Muscle of leg (tissue), 11 donors: ENCODE results near the gene ATAD3B. TPM values are rescaled to one million over a fixed set of nuclear protein-coding genes. Genes with fewer than 3 reads are reported as not detected.
A peak's percentile ranks its signal among the peaks of the same experiment; 100 is the strongest.

Source experiments
- DNase-seq: peaks from one replicate; pipeline ENCODE4 v3.0.0; 2013
- H3K27ac ChIP-seq: one replicate; pipeline ENCODE4 v1.5.1; 2013; ENCODE audit warnings: mild to moderate bottlenecking, low read length, control low read depth
- H3K27me3 ChIP-seq: one replicate; pipeline ENCODE4 v1.6.1; 2013; ENCODE audit warnings: low read length; ENCODE audit not compliant: control insufficient read depth, insufficient read depth
- H3K36me3 ChIP-seq: one replicate; pipeline ENCODE4 v1.6.1; 2013; ENCODE audit warnings: low read length; ENCODE audit not compliant: control insufficient read depth, insufficient read depth
- H3K4me1 ChIP-seq: one replicate; pipeline ENCODE4 v1.6.1; 2013; ENCODE audit warnings: low read length; ENCODE audit not compliant: control insufficient read depth, insufficient read depth
- H3K4me3 ChIP-seq: one replicate; pipeline ENCODE4 v1.5.1; 2013; ENCODE audit warnings: low read length, control low read depth
- H3K9me3 ChIP-seq: replicated peaks from 2 replicates; pipeline ENCODE4 v1.6.1; 2013; ENCODE audit warnings: low read depth, low read length; ENCODE audit not compliant: control insufficient read depth
- WGBS: methylation state at CpG from one replicate; pipeline ENCODE4 v1.1.5; 2013; ENCODE audit warnings: missing lambda C conversion rate; ENCODE audit not compliant: insufficient coverage; 5-methylcytosine and 5-hydroxymethylcytosine counted together
- polyA plus RNA-seq, 8 donors: library from polyadenylated mRNA; unstranded; fragments of 120-200 nt; gene quantifications; one replicate each; pipeline versions ENCODE4 v1.2.1 to v1.2.3, GENCODE V29; 2013; ENCODE audit warnings: inconsistent platforms in 1 of 8, low replicate concordance in 1 of 8; ENCODE audit not compliant: insufficient read length in 8 of 8, insufficient read depth in 1 of 8
- total RNA-seq: library from RNA; stranded (reverse); fragments of 120-200 nt; gene quantifications from one replicate; pipeline ENCODE4 v1.2.4, GENCODE V29; 2013

ATAD3B gene
- total and polyA plus RNA-seq, 9 donors, result 9.6 to 16.5 (median 13.9) TPM

DNA sequence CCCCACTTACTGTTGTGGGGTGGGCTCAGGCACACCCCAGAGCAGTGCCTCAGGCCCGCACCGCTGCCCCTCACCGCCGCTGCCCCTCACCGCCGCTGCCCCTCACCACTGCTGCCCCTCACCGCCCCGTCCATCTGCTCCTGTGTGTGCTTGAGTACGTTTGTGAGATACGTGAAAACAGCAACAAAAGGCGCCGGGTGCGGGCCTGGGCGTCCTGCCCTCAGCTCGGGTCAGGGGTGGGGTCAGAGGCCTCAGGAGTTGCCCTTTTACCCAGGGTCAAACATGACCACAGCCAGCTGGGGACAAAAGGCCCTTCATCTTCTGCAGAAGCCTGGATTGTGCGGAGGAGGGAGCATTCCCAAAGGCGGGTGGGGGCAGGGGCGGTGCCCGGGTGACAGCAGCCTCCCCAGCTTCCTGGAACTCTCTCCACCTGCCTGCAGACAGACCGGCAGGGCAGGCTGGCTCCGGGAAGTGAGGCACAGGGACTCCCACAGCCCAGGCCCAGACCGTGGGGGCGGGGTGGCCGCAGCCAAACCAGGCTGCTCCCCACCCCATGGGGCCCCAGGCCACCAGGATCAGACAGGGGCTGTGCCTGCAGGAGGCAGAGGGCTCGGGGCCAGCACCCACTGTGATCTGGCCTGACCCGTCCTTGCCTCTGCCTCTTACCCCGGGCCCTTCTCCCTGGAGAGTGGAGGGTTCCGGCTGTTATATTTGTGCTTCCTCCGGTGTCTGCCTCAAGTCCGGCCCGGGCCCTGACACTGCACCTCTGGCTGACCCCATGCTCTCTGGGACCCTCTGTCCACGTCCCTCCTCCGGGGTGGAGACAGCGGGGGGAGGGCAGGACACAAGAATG, 38.4 kb upstream of the ATAD3B start:
- H3K9me3 ChIP-seq, result no peaks in the 10 kb centered on the region
- H3K36me3 ChIP-seq, result peaks cover 12% of the 10 kb centered on the region
- 42% methylated on average over 28 of the region's 34 CpGs for WGBS
- peaks cover 92% of the 10 kb centered on the region for H3K4me1 ChIP-seq
- peak overlapping the region; percentile 13 for H3K4me3 ChIP-seq
- H3K27me3 ChIP-seq, result peaks cover 2% of the 10 kb centered on the region
- H3K27ac ChIP-seq, result peak overlapping the region; percentile 98
- peak; percentile 76 for DNase-seq

- Histone ChIP-seq H3K4me3 (peak overlapping the region; percentile 13), H3K27me3 (peaks cover 2% of the 10 kb centered on the region), H3K4me1 (peaks cover 95% of the 10 kb centered on the region), H3K36me3 (peaks cover 13% of the 10 kb centered on the region), H3K9me3 (no peaks in the 10 kb centered on the region), H3K27ac (peak overlapping the region; percentile 98)
- DNase-seq, result peak; percentile 92
- 6% methylated on average over 7 of the region's 12 CpGs for WGBS
These were observed 37.8 kb upstream of the ATAD3B start for GRCh38 chr1:1433804-1434130.

DNA sequence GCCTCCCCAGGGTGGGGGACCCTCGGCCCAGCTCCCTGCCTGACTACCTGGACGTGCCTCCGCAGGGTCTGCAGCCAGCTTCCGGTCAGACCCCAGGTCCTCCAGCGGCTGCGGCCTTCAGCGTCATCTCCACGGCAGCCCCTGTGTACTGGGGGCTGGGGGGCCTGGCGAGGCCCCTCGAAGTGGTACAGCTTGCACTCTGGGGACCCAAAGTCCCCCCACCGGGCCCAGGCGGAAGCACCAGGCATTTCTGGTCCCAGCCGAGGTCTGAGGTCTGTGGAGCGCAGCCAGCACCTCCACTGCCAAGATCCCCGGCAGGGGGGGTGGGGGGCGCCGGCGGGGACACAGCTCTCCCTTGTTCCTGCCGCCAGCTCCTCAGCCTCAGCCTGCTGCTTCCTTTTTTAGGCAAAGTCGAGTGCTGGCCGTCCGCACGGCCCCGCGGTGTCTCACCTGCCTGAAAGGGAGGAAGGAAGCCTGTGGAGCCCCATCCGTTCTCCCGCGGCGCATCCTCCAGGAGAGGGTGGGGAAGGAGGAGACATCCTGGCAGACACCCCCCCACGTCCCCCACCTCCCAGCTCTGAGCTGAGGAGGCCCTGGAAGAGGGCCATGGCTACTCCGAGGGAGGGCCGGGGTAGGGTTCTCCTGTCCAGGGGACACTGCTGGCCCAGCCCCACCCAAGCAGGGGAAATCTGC, 37.3 kb upstream of the ATAD3B start:
- Histone ChIP-seq H3K4me1 (peaks cover 94% of the 10 kb centered on the region), H3K27me3 (peaks cover 2% of the 10 kb centered on the region), H3K4me3 (peak overlapping the region; percentile 36), H3K9me3 (no peaks in the 10 kb centered on the region), H3K27ac (peak overlapping the region; percentile 98), H3K36me3 (peaks cover 16% of the 10 kb centered on the region)
- DNase-seq, result peak; percentile 78
- 4% methylated on average over 22 of the region's 32 CpGs for WGBS

- H3K4me1 ChIP-seq, result peaks cover 89% of the 10 kb centered on the region
- WGBS, result 66% methylated on average over 3 of the region's 4 CpGs
- peak overlapping the region; percentile 98 for H3K27ac ChIP-seq
These were observed 36.8 kb upstream of the ATAD3B start for GRCh38 chr1:1434824-1435105.

GRCh38 chr1:1435106-1435903, 36.3 kb upstream of the ATAD3B start, which contains the start of gene VWA1:
Gene VWA1 (plus strand): TSS chr1:1435690. CDS start chr1:1435749, 59 bp downstream.
- Histone ChIP-seq H3K27ac (peak within 1 kb of the TSS; percentile 98), H3K9me3 (no peaks in the 10 kb centered on the region), H3K36me3 (peaks cover 21% of the 10 kb centered on the region), H3K4me1 (peaks cover 87% of the 10 kb centered on the region), H3K4me3 (peak within 1 kb of the TSS; percentile 61), H3K27me3 (peaks cover 2% of the 10 kb centered on the region)
- DNase-seq, result peak; percentile 88
- WGBS, result 7% methylated on average over 87 of the region's 89 CpGs

More at GRCh38 chr1:1434824-1435105, 36.8 kb upstream of the ATAD3B start:
- Histone ChIP-seq H3K9me3 (no peaks in the 10 kb centered on the region), H3K36me3 (peaks cover 16% of the 10 kb centered on the region), H3K27me3 (peaks cover 2% of the 10 kb centered on the region), H3K4me3 (peak overlapping the region; percentile 36)
- no peak for DNase-seq

GRCh38 chr1:1435911-1436629, 35.5 kb upstream of the ATAD3B start:
- H3K27me3 ChIP-seq, result peaks cover 2% of the 10 kb centered on the region
- H3K9me3 ChIP-seq, result no peaks in the 10 kb centered on the region
- H3K27ac ChIP-seq, result peak overlapping the region; percentile 20
- H3K4me3 ChIP-seq, result peak overlapping the region; percentile 61
- H3K36me3 ChIP-seq, result peaks cover 22% of the 10 kb centered on the region
- peaks cover 87% of the 10 kb centered on the region for H3K4me1 ChIP-seq
- 12% methylated on average over 33 of the region's 40 CpGs for WGBS
- DNase-seq, result no peak

DNA sequence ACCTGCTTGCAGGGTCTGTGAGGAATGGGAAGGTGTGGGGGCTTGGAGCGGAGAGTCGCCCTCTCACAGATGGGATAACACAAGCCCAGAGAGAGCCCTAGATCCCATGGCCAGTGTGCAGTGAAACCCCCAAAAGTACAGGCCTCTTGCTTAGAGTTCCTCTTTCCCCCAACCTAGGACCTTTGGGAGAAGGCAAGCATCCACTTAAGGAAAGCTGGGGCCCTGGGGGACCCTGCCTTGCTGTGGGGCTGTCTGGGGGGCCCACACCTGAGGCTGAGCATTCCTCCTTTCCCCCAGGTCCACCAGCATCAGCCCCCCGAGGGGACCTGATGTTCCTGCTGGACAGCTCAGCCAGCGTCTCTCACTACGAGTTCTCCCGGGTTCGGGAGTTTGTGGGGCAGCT, 34.9 kb upstream of the ATAD3B start:
- WGBS, result 83% methylated on average over 5 of the region's 7 CpGs
- DNase-seq, result no peak
- peaks cover 87% of the 10 kb centered on the region for H3K4me1 ChIP-seq
- H3K4me3 ChIP-seq, result peak overlapping the region; percentile 61
- H3K9me3 ChIP-seq, result no peaks in the 10 kb centered on the region
- peaks cover 22% of the 10 kb centered on the region for H3K36me3 ChIP-seq
- no peak overlapping the region for H3K27ac ChIP-seq
- peaks cover 2% of the 10 kb centered on the region for H3K27me3 ChIP-seq

- Histone ChIP-seq H3K9me3 (no peaks in the 10 kb centered on the region), H3K27me3 (peaks cover 2% of the 10 kb centered on the region), H3K4me1 (peaks cover 87% of the 10 kb centered on the region), H3K4me3 (no peak overlapping the region), H3K36me3 (peaks cover 22% of the 10 kb centered on the region), H3K27ac (no peak overlapping the region)
- DNase-seq, result no peak
- 83% methylated on average over 31 of the region's 31 CpGs for WGBS
These were observed 34.3 kb upstream of the ATAD3B start for GRCh38 chr1:1437033-1437903.

DNA sequence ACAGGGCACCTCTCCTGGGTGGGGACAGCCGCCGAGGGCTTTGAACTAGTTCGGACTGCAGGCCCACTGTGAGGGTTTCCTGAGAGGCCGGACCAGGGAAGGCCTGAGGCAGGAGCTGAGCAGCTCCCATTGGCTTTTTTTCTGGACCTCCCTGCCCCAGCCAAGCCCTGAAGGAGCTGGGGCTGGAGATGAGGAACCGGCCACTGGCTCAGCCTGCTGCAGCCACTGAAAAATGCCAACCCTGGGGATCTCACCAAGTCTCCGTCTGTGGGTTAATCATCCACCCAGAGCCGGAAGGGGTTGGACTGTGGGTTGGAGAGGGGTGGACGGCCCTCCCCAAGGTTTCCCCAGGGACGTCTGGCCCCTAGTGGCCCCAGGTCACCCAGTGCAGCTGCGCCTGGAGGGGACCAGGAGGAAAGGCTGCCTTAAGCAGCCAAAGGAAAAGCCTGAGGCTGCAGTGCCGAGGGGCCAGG, 33.6 kb upstream of the ATAD3B start:
- Histone ChIP-seq H3K4me1 (peaks cover 82% of the 10 kb centered on the region), H3K27ac (no peak overlapping the region), H3K27me3 (peaks cover 2% of the 10 kb centered on the region), H3K4me3 (no peak overlapping the region), H3K9me3 (no peaks in the 10 kb centered on the region), H3K36me3 (peaks cover 22% of the 10 kb centered on the region)
- DNase-seq, result no peak
- 40% methylated on average over 8 of the region's 11 CpGs for WGBS
